Glutamatergic neuron (in vitro differentiated cells): ENCODE data around the gene LMO1. TPM values are rescaled to one million over a fixed set of nuclear protein-coding genes. Genes with fewer than 3 reads are reported as not detected.

Experiments used
- DNase-seq: peaks from one replicate; pipeline ENCODE4 v3.0.0; 2022
- H3K27ac Mint-ChIP-seq: one replicate; pipeline ENCODE4 v1.8.0; 2020; ENCODE audit warnings: mild to moderate bottlenecking, mixed read lengths, inconsistent platforms; ENCODE audit not compliant: unreplicated experiment
- H3K27me3 Mint-ChIP-seq: one replicate; pipeline ENCODE4 v1.8.0; 2020; ENCODE audit warnings: mild to moderate bottlenecking, moderate library complexity, mixed read lengths, inconsistent platforms; ENCODE audit not compliant: unreplicated experiment
- H3K36me3 Mint-ChIP-seq: one replicate; pipeline ENCODE4 v1.8.0; 2020; ENCODE audit warnings: mild to moderate bottlenecking, mixed read lengths, inconsistent platforms; ENCODE audit not compliant: unreplicated experiment
- H3K4me1 Mint-ChIP-seq: one replicate; pipeline ENCODE4 v1.8.0; 2020; ENCODE audit warnings: mild to moderate bottlenecking, low read depth, mixed read lengths, inconsistent platforms; ENCODE audit not compliant: unreplicated experiment
- H3K4me3 Mint-ChIP-seq: one replicate; pipeline ENCODE4 v1.8.0; 2020; ENCODE audit warnings: mild to moderate bottlenecking, mixed read lengths, inconsistent platforms; ENCODE audit not compliant: unreplicated experiment
- H3K9me3 Mint-ChIP-seq: one replicate; pipeline ENCODE4 v1.8.0; 2020; ENCODE audit warnings: mild to moderate bottlenecking, moderate library complexity, mixed read lengths, inconsistent platforms; ENCODE audit not compliant: unreplicated experiment
- total RNA-seq: library from RNA; stranded (reverse); fragmentation: NEBNext Ultra II Directional; extraction: Animal tissue kit (Norgen Biotek cat#: 25700); gene quantifications from one replicate; pipeline ENCODE4 v1.2.1, GENCODE V29; 2021; ENCODE audit not compliant: unreplicated experiment
- TF ChIP-seq, protein P1 (sequence below): fragments of 200-600 bp; sonication (generic); IDR thresholded peaks from one replicate; pipeline ENCODE4 v1.5.0; 2021; ENCODE audit not compliant: partially characterized antibody, unreplicated experiment

Gene LMO1
- total RNA-seq, 1 donor from 2014 or later, result 5.7 TPM

- no peak overlapping the region for H3K4me3 Mint-ChIP-seq
- no peak for DNase-seq
- H3K27ac Mint-ChIP-seq, result no peak overlapping the region
- TF ChIP-seq, protein P1, sequence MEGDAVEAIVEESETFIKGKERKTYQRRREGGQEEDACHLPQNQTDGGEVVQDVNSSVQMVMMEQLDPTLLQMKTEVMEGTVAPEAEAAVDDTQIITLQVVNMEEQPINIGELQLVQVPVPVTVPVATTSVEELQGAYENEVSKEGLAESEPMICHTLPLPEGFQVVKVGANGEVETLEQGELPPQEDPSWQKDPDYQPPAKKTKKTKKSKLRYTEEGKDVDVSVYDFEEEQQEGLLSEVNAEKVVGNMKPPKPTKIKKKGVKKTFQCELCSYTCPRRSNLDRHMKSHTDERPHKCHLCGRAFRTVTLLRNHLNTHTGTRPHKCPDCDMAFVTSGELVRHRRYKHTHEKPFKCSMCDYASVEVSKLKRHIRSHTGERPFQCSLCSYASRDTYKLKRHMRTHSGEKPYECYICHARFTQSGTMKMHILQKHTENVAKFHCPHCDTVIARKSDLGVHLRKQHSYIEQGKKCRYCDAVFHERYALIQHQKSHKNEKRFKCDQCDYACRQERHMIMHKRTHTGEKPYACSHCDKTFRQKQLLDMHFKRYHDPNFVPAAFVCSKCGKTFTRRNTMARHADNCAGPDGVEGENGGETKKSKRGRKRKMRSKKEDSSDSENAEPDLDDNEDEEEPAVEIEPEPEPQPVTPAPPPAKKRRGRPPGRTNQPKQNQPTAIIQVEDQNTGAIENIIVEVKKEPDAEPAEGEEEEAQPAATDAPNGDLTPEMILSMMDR, result no peak
- peaks cover 14% of the 10 kb centered on the region for H3K4me1 Mint-ChIP-seq
- no peaks in the 10 kb centered on the region for H3K36me3 Mint-ChIP-seq
- H3K9me3 Mint-ChIP-seq, result peaks cover 4% of the 10 kb centered on the region
- peaks cover 6% of the 10 kb centered on the region for H3K27me3 Mint-ChIP-seq
Observed at GRCh38 chr11:8224711-8225110, 39.0 kb downstream of the LMO1 start.

DNA sequence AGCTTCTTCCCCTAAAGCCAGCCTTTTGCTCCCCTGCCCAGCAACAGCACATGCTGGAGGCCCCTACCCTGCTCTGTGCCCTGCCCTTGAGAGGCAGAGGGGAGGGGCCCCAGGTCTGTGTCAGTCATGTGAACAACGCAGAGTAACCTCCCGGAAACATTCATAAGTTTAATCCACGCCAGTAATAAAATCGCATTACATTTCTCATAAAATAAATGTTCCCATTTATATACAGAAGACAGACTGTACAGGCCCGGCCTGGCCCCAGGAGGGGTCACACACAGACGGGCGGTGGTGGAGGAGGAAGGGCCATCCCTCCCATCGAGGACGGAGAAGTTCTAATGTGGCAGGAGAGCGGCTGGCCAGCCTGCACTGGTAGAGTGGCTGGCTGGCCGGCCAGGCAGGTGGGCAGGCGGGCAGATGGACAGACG, 39.5 kb downstream of the LMO1 start:
- no peak overlapping the region for H3K27ac Mint-ChIP-seq
- TF ChIP-seq, protein P1, result no peak

DNA sequence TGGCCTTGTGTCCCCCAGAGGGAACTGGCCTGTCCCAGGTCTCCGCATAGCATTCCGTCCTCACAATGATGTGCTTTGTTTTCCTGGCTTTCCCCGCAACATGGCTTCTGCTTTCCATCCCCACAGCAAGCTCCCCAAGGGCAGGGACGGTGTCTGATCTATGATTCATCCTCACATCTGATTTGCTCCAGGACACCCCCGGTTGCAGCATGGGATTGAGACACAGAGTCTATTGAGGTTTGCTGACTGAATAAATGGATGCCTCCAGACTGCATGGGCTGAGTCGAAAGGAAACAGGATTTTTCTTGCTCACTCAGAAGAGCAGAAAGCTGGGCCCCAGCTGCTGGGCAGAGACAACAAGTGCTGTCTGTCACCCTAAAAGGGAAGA, 40.2 kb downstream of the LMO1 start:
- Mint-ChIP-seq H3K36me3 (no peaks in the 10 kb centered on the region), H3K27ac (no peak overlapping the region), H3K4me3 (no peak overlapping the region), H3K9me3 (peaks cover 1% of the 10 kb centered on the region), H3K4me1 (peaks cover 16% of the 10 kb centered on the region), H3K27me3 (peaks cover 4% of the 10 kb centered on the region)
- TF ChIP-seq, protein P1, result no peak
- DNase-seq, result no peak

More for the DNA sequence above, 39.5 kb downstream of the LMO1 start:
- Mint-ChIP-seq H3K9me3 (peaks cover 1% of the 10 kb centered on the region), H3K4me1 (peaks cover 14% of the 10 kb centered on the region), H3K27me3 (peaks cover 4% of the 10 kb centered on the region), H3K4me3 (no peak overlapping the region), H3K36me3 (no peaks in the 10 kb centered on the region)
- DNase-seq, result no peak

- Mint-ChIP-seq H3K27me3 (peaks cover 4% of the 10 kb centered on the region), H3K36me3 (no peaks in the 10 kb centered on the region), H3K9me3 (peaks cover 1% of the 10 kb centered on the region), H3K27ac (no peak overlapping the region), H3K4me3 (no peak overlapping the region), H3K4me1 (peaks cover 16% of the 10 kb centered on the region)
- TF ChIP-seq, protein P1, result no peak
- DNase-seq, result no peak
Observed at GRCh38 chr11:8222820-8223512, 40.7 kb downstream of the LMO1 start.

- TF ChIP-seq, protein P1, result no peak
- H3K27me3 Mint-ChIP-seq, result peaks cover 4% of the 10 kb centered on the region
- no peak for DNase-seq
- H3K9me3 Mint-ChIP-seq, result peaks cover 1% of the 10 kb centered on the region
- no peak overlapping the region for H3K4me3 Mint-ChIP-seq
- peaks cover 16% of the 10 kb centered on the region for H3K4me1 Mint-ChIP-seq
- no peaks in the 10 kb centered on the region for H3K36me3 Mint-ChIP-seq
- no peak overlapping the region for H3K27ac Mint-ChIP-seq
Observed at GRCh38 chr11:8221917-8222495, 41.7 kb downstream of the LMO1 start.
